Measurements from ENCODE around the gene PTPA.

The PTPA gene

DNA sequence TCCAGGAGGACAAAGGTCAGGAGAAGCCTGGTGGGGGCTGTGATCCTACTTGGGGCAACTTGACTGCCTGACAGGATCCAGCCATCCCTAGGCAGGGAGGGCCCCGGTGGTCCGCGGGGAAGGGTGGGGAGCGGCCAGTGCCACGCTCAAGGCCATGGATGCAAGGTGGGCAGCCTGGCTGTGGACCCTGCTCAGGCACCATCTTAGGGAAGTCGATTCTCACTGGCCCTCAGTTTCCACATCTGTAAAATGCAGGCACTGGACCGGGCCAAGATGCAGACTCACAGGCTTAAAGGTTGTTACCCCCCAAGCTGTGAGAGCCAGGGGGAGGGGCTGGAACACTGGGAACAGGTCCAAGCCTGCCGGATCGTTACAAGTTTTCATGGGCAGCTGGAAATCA, 39.0 kb upstream of the PTPA start:
- DNase-seq (ENCODE audit: extremely low spot score) = no peak
- TF ChIP-seq BHLHE40 (IDR thresholded peaks at IDR 0.05; ENCODE audit: borderline replicate concordance) (no peak), LEF1 (IDR thresholded peaks at IDR 0.05; ENCODE audit: borderline replicate concordance) (no peak), ZNF384 (IDR thresholded peaks at IDR 0.05) (no peak), SUZ12 (IDR thresholded peaks at IDR 0.05) (no peak), FOXM1 (IDR thresholded peaks at IDR 0.05; ENCODE audit: borderline replicate concordance) (no peak), CTBP1 (IDR thresholded peaks at IDR 0.05; ENCODE audit: borderline replicate concordance) (no peak), NFRKB (IDR thresholded peaks at IDR 0.05) (no peak), HDGF (IDR thresholded peaks at IDR 0.05; ENCODE audit: borderline replicate concordance) (no peak), FOXK2 (IDR thresholded peaks at IDR 0.05) (no peak), FOXA1 (IDR thresholded peaks at IDR 0.05) (no peak)
- POLR2A ChIA-PET = interaction anchor here (1.5 kb wide), 1 partner anchor 9 kb away, joined by 4 read pairs; the partner anchor contains the start of gene DOLPP1
- CTCF ChIA-PET = no interaction called here

DNA sequence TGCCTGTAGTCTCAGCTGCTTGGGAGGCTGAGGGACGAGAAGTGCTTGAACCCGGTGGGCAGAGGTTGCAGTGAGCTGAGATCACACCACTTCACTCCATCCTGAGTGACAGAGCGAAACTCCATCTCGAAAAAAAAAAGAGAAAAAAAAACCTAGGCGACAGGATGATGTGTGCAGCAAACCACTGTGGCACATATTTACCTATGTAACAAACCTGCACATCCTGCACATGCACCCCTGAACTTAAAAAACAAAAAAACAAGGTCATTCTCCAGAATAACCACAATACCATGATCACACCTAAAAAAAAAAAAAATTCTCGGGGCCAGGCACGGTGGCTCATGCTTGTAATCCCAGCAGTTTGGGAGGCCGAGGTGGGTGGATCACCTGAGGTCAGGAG, 37.8 kb upstream of the PTPA start:
- ChIA-PET POLR2A (interaction anchor here (1.0 kb wide), 1 partner anchor 8 kb away, joined by 4 read pairs; the partner anchor contains the start of gene DOLPP1), CTCF (interaction anchor here (0.6 kb wide), 1 partner anchor 666 kb away, joined by 4 read pairs; no protein-coding TSS in a partner anchor)
- TF ChIP-seq SP1 (IDR thresholded peaks at IDR 0.05) (no peak), FOXA1 (IDR thresholded peaks at IDR 0.05) (no peak), TARDBP (IDR thresholded peaks at IDR 0.05) (no peak), CTBP1 (IDR thresholded peaks at IDR 0.05; ENCODE audit: borderline replicate concordance) (no peak), BHLHE40 (IDR thresholded peaks at IDR 0.05; ENCODE audit: borderline replicate concordance) (no peak), FOXK2 (IDR thresholded peaks at IDR 0.05) (no peak), SUZ12 (IDR thresholded peaks at IDR 0.05) (no peak), L3MBTL2 (conservative IDR thresholded peaks at IDR 0.05) (no peak), LEF1 (IDR thresholded peaks at IDR 0.05; ENCODE audit: borderline replicate concordance) (no peak), NFRKB (IDR thresholded peaks at IDR 0.05) (no peak)
- TF ChIP-seq, protein P1, sequence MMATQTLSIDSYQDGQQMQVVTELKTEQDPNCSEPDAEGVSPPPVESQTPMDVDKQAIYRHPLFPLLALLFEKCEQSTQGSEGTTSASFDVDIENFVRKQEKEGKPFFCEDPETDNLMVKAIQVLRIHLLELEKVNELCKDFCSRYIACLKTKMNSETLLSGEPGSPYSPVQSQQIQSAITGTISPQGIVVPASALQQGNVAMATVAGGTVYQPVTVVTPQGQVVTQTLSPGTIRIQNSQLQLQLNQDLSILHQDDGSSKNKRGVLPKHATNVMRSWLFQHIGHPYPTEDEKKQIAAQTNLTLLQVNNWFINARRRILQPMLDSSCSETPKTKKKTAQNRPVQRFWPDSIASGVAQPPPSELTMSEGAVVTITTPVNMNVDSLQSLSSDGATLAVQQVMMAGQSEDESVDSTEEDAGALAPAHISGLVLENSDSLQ (IDR thresholded peaks at IDR 0.05) = no peak
- DNase-seq (ENCODE audit: extremely low spot score) = no peak

GRCh38 chr9:129074106-129074505, 37.1 kb upstream of the PTPA start:
- no peak for TF ChIP-seq BHLHE40 (IDR thresholded peaks at IDR 0.05; ENCODE audit: borderline replicate concordance)
- no peak for TF ChIP-seq ELF4 (IDR thresholded peaks at IDR 0.05)
- no peak for DNase-seq (ENCODE audit: extremely low spot score)
- POLR2A ChIA-PET = no interaction called here
- CTCF ChIA-PET = interaction anchor here (0.6 kb wide), 1 partner anchor 665 kb away, joined by 4 read pairs; no protein-coding TSS in a partner anchor

DNA sequence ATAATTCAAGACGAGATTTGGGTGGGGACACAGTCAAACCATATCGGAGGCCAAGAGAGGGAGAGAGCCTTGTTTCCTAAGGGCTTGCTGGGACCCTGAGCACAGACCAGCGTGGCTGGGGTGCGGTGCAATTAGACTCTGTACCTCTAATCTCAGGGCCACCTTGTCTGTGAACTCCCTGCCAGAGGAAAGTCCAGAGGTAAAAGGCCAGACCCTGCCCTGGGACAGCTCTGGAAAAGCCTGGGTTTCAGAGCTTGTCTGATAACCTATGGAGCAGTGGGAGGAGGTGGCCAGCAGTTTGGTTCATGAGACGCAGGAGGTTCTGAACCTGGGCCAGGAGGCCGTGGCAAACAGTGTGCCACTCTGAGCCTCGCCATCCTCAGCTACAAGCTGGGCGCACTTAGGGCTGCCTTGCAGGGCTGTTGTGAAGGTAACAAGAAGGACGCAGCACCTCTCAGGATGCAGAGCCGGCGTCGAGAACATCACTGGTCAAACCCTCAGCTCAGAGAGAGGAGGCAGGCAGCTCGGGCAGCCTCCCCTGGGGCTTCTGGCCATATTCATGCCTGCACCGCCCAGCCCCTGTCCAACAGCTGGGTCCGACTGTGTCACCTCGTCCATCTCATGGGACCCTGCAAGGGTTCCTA, 35.1 kb upstream of the PTPA start:
- ChIA-PET CTCF (no interaction called here), POLR2A (no interaction called here)
- TF ChIP-seq L3MBTL2 (conservative IDR thresholded peaks at IDR 0.05) (no peak), SP1 (IDR thresholded peaks at IDR 0.05) (no peak), CTBP1 (IDR thresholded peaks at IDR 0.05; ENCODE audit: borderline replicate concordance) (no peak), HDGF (IDR thresholded peaks at IDR 0.05; ENCODE audit: borderline replicate concordance) (no peak), ZNF384 (IDR thresholded peaks at IDR 0.05) (no peak), ELF4 (IDR thresholded peaks at IDR 0.05) (no peak), NFRKB (IDR thresholded peaks at IDR 0.05) (no peak), TARDBP (IDR thresholded peaks at IDR 0.05) (no peak), LEF1 (IDR thresholded peaks at IDR 0.05; ENCODE audit: borderline replicate concordance) (no peak), FOXA1 (IDR thresholded peaks at IDR 0.05) (no peak), ARNT (IDR thresholded peaks at IDR 0.05) (no peak), FOXM1 (IDR thresholded peaks at IDR 0.05; ENCODE audit: borderline replicate concordance) (no peak), SUZ12 (IDR thresholded peaks at IDR 0.05) (no peak), FOXK2 (IDR thresholded peaks at IDR 0.05) (no peak)
- TF ChIP-seq, protein P1 (IDR thresholded peaks at IDR 0.05) = no peak
- no peak for DNase-seq (ENCODE audit: extremely low spot score)

GRCh38 chr9:129076640-129077037, 34.6 kb upstream of the PTPA start:
- POLR2A ChIA-PET = no interaction called here

DNA sequence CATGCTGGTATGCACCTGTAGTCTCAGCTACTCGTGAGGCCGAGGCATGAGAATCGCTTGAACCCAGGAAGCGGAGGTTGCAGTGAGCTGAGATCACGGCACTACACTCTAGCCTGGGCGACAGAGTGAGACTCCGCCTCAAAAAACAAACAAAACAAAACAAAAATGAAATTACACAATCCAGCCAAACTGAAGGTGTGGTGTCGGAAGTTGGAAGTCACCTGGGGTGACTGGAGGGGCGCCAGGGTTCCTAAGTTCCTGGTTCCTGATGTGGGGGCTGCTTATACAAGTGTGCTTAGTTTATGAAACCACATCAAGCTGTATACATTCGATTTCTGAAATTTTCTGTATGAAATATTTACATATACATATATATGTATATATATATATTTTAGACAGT, 34.0 kb upstream of the PTPA start:
- ChIA-PET POLR2A (no interaction called here), CTCF (no interaction called here)
- no peak for TF ChIP-seq SUZ12 (IDR thresholded peaks at IDR 0.05)
- TF ChIP-seq ARNT (IDR thresholded peaks at IDR 0.05) = no peak
- TF ChIP-seq CTBP1 (IDR thresholded peaks at IDR 0.05; ENCODE audit: borderline replicate concordance) = no peak
- TF ChIP-seq SP1 (IDR thresholded peaks at IDR 0.05) = no peak
- TF ChIP-seq BHLHE40 (IDR thresholded peaks at IDR 0.05; ENCODE audit: borderline replicate concordance) = no peak
- TF ChIP-seq LEF1 (IDR thresholded peaks at IDR 0.05; ENCODE audit: borderline replicate concordance) = no peak
- TF ChIP-seq FOXA1 (IDR thresholded peaks at IDR 0.05) = no peak
- TF ChIP-seq ELF4 (IDR thresholded peaks at IDR 0.05) = no peak
- TF ChIP-seq TARDBP (IDR thresholded peaks at IDR 0.05) = no peak
- no peak for TF ChIP-seq L3MBTL2 (conservative IDR thresholded peaks at IDR 0.05)
- no peak for DNase-seq (ENCODE audit: extremely low spot score)

More at GRCh38 chr9:129076640-129077037, 34.6 kb upstream of the PTPA start:
- CTCF ChIA-PET = no interaction called here
- no peak for TF ChIP-seq FOXK2 (IDR thresholded peaks at IDR 0.05)
- no peak for TF ChIP-seq NFRKB (IDR thresholded peaks at IDR 0.05)
- no peak for TF ChIP-seq FOXA1 (IDR thresholded peaks at IDR 0.05)
- DNase-seq (ENCODE audit: extremely low spot score) = no peak
